K562 (cell line): ENCODE data around the gene PBX1. TPM values are rescaled to one million over a fixed set of nuclear protein-coding genes. Genes with fewer than 3 reads are reported as not detected.

ENCODE experiments used
- ATAC-seq: fragments of 200-7000 bp; cut with Tn5 transposase; 3 replicates; pipeline ENCODE4 v1.9.1; 2020; ENCODE audit warnings: moderate library complexity
- BruUV-seq: library from RNA; stranded (reverse); fragments of 400-500 nt; replicated peaks from 2 replicates; lab custom pipeline; 2021; lab: Mats Ljungman, UMichigan
- CTCF ChIA-PET: fragments of 300-600 bp; formaldehyde crosslinking; extraction: SDS; loops from one replicate; lab custom pipeline; 2021; ENCODE audit warnings: low intra/inter-chr PET ratio; lab: Yijun Ruan, JAX
- POLR2A ChIA-PET: fragments of 300-600, 350-650 bp; sonication (Branson Sonifier 250); formaldehyde crosslinking; extraction: SDS; loops from one replicate; lab custom pipeline; 2021; ENCODE audit warnings: antibody characterized with exemption, inconsistent platforms; lab: Yijun Ruan, JAX
- DNase-seq, 4 experiments: peaks; one replicate each; pipeline versions ENCODE4 v3.0.0 to v3.0.0-alpha.2; 2011 to 2018; ENCODE audit warnings: low spot score in 3 of 4, mixed read lengths in 3 of 4; ENCODE audit errors: extremely low read depth in 1 of 4
- FAIRE-seq: peaks from 2 replicates; lab custom pipeline; 2011; peaks lifted over from hg19 to GRCh38; lab: Jason Lieb, UNC
- H2AFZ ChIP-seq: 2 replicates; pipeline ENCODE4 v1.6.0; 2011; ENCODE audit warnings: low read depth, low read length, control low read depth, inconsistent platforms
- H3K27ac ChIP-seq: fragments of 200-600 bp; 3 replicates; pipeline ENCODE4 v1.8.0; 2011; ENCODE audit warnings: low read depth, mild to moderate bottlenecking, control low read depth, inconsistent platforms, low read length, moderate library complexity, mixed read lengths; ENCODE audit errors: extremely low read depth
- H3K27me3 ChIP-seq, 2 experiments: fragments of 300-600 bp in 1 of 2; 2 replicates in 1 of 2; 3 replicates in 1 of 2; pipeline versions ENCODE4 v1.6.0 to v1.8.0; 2011; ENCODE audit warnings: inconsistent platforms in 2 of 2, low read length in 2 of 2, mild to moderate bottlenecking in 1 of 2, mixed read lengths in 1 of 2, moderate library complexity in 1 of 2; ENCODE audit not compliant: control insufficient read depth in 2 of 2, insufficient read depth in 2 of 2
- H3K36me3 ChIP-seq: fragments of 300-600 bp; 3 replicates; pipeline ENCODE4 v1.8.0; 2011; ENCODE audit warnings: mild to moderate bottlenecking, low read length, inconsistent platforms; ENCODE audit not compliant: control insufficient read depth, insufficient read depth
- H3K4me1 ChIP-seq, 2 experiments: fragments of 200-600 bp in 1 of 2; replicated peaks in 1 of 2; 2 replicates in 1 of 2; 3 replicates in 1 of 2; pipeline versions ENCODE4 v1.5.1 to v1.8.0; 2011; ENCODE audit warnings: inconsistent platforms in 2 of 2, low read length in 2 of 2, mild to moderate bottlenecking in 1 of 2, mixed read lengths in 1 of 2, moderate library complexity in 1 of 2; ENCODE audit not compliant: control insufficient read depth in 2 of 2, insufficient read depth in 2 of 2
- H3K4me2 ChIP-seq: 2 replicates; pipeline ENCODE4 v1.6.1; 2011; ENCODE audit warnings: low read length, control low read depth, inconsistent platforms, mixed read lengths; ENCODE audit not compliant: insufficient read depth
- H3K4me3 ChIP-seq: fragments of 200-600 bp; sonication (generic), shearing (Covaris generic); 2 replicates; pipeline ENCODE4 v1.5.1; 2016; ENCODE audit warnings: control low read depth, inconsistent platforms
- H3K79me2 ChIP-seq: fragments of 200-600 bp; 3 replicates; pipeline ENCODE4 v1.8.0; 2011; ENCODE audit warnings: low read length, inconsistent platforms; ENCODE audit not compliant: control insufficient read depth, insufficient read depth
- H3K9ac ChIP-seq, 2 experiments: 2 replicates each; pipeline versions ENCODE4 v1.6.0 to v1.6.1; 2011; ENCODE audit warnings: low read depth in 2 of 2, low read length in 2 of 2, control low read depth in 1 of 2, inconsistent platforms in 1 of 2, mild to moderate bottlenecking in 1 of 2, mixed read lengths in 1 of 2; ENCODE audit not compliant: insufficient read depth in 1 of 2
- H3K9me1 ChIP-seq: one replicate; pipeline ENCODE4 v1.6.0; 2011; ENCODE audit warnings: inconsistent platforms, mild to moderate bottlenecking, low read length, moderate library complexity; ENCODE audit not compliant: control insufficient read depth, insufficient read depth
- H3K9me3 ChIP-seq: replicated peaks from 2 replicates; pipeline ENCODE4 v1.5.1; 2011; ENCODE audit warnings: low read depth, low read length, inconsistent platforms; ENCODE audit not compliant: control insufficient read depth, insufficient read depth
- H4K20me1 ChIP-seq: replicated peaks from 2 replicates; pipeline ENCODE4 v1.6.1; 2011; ENCODE audit warnings: low read length, inconsistent platforms, mixed read lengths; ENCODE audit not compliant: control insufficient read depth, insufficient read depth
- EWSR1 ChIP-seq: fragments of 450-650 bp; IDR thresholded peaks from 2 replicates; pipeline ENCODE4 v1.6.1; 2018; ENCODE audit warnings: borderline replicate concordance, mild to moderate bottlenecking, low read depth, moderate library complexity; ENCODE audit not compliant: partially characterized antibody
- HDAC8 ChIP-seq: fragments of 450-650 bp; IDR thresholded peaks from 2 replicates; pipeline ENCODE4 v1.6.1; 2016; ENCODE audit warnings: mild to moderate bottlenecking, missing genetic modification characterization, moderate library complexity, missing compliant biosample characterization
- NR4A1 ChIP-seq, 2 experiments: fragments of 250-450 bp in 1 of 2; fragments of 450-650 bp in 1 of 2; sonication (Bioruptor Pico) in 1 of 2; IDR thresholded peaks; 2 replicates each; pipeline versions ENCODE4 v1.4.0 to v1.6.1; 2016 to 2020; ENCODE audit warnings: mild to moderate bottlenecking in 2 of 2, missing compliant biosample characterization in 1 of 2, missing genetic modification characterization in 1 of 2, moderate library complexity in 1 of 2
- RFX1 ChIP-seq: fragments of 450-650 bp; IDR thresholded peaks from 2 replicates; pipeline ENCODE4 v1.6.1; 2016; ENCODE audit warnings: mild to moderate bottlenecking, moderate library complexity
- ZNF143 ChIP-seq: sonication (generic); formaldehyde crosslinking; IDR thresholded peaks from 2 replicates; pipeline ENCODE4 v1.9.0; 2022; ENCODE audit warnings: mild to moderate bottlenecking, missing genetic modification reagents
- WGBS: fragments of 100-300 bp; shearing (Covaris generic); methylation state at CpG from one replicate; pipeline ENCODE4 v1.1.6; 2016; ENCODE audit warnings: low coverage, mixed read lengths; ENCODE audit not compliant: insufficient coverage; ENCODE audit errors: missing lambda C conversion rate; 5-methylcytosine and 5-hydroxymethylcytosine counted together
- in situ Hi-C: fragments of 300-500 bp; cut with MboI; formaldehyde crosslinking; loops from 4 replicates; pipeline ENCODE4 v1.15.0; 2018; ENCODE audit warnings: inconsistent platforms, mixed read lengths
- intact Hi-C: fragments of 100-400 bp; cut with micrococcal nuclease; formaldehyde crosslinking; loops from 2 replicates; pipeline ENCODE4 v1.14.2; 2022
- polyA plus RNA-seq, 8 experiments: library from polyadenylated mRNA; depleted of rRNA in 4 of 8; stranded (reverse) in 5 of 8; unstranded in 3 of 8; fragments of >200 nt; fragmentation: Nextera tagmentation in 2 of 8; fragmentation: Illumina TruSeq in 1 of 8; extraction: Ambion mirVana in 2 of 8; extraction: Trizol in 1 of 8; gene quantifications; 2 replicates each; pipeline versions ENCODE4 v1.2.1 to v1.2.3, GENCODE V29; 2011 to 2014; ENCODE audit warnings: inconsistent platforms in 1 of 8, missing spikeins in 1 of 8
- total RNA-seq, 7 experiments: library from RNA; depleted of rRNA in 6 of 7; stranded (reverse); fragments of >200 nt in 6 of 7; fragmentation: Illumina TruSeq in 2 of 7; extraction: Trizol in 2 of 7; gene quantifications; 2 replicates each; pipeline versions ENCODE4 v1.2.1 to v1.2.3, GENCODE V29; 2011 to 2021; ENCODE audit warnings: low replicate concordance in 1 of 7
- TF ChIP-seq, protein P1 (sequence below): fragments of 200-800 bp; sonication (Bioruptor generic); IDR thresholded peaks from 2 replicates; pipeline ENCODE4 v1.6.1; 2016; ENCODE audit warnings: missing genetic modification characterization, missing compliant biosample characterization
- TF ChIP-seq, protein P2 (sequence below): fragments of 250-450 bp; sonication (Bioruptor Pico); IDR thresholded peaks from 2 replicates; pipeline ENCODE4 v1.4.0; 2020

Gene PBX1
- total and polyA plus RNA-seq, 9 of the 15 experiments (the other 6 are each of a cell fraction or from before 2014, with no cell fraction given) = 0.03 to 0.62 (median 0.17) TPM

DNA sequence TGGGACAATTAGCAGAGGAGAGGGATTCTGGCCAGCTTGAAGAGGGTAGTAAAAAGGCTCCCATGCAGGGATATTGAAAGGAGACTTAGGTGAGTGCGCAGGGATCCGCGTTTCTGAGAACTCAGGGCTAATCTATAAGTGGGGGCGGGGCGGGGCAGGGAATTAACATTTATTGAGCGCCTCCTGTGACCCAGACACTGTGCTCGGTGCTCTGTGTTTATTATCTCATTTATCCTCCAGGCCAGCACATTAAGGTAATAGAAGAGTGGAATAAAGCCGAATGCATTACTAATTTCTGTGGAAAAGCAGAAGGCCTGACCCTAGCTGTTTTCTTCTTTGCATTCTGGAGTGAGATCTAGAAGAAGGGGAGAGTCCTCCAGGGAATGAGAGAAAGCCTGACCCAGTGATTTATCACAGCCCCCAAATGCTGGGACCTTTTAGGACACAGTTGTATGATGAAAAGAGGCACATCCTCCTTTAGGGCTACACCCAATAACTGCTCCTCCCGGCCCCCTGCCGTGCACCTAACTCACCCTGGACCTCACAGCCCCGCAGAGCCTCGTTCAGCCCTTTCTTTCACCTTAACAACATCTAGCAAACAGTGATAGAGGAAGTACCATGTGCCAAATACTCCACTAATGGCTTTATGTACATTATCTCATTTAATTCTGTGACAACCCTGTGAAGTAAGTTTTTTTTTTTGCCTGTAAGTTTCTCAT, 317.6 kb downstream of the PBX1 start (continued):
- TF ChIP-seq NR4A1 (CRISPR knock-in tag; IDR thresholded peaks at IDR 0.05) = no peak
- no peak for TF ChIP-seq NR4A1 (tag; IDR thresholded peaks at IDR 0.05)

DNA sequence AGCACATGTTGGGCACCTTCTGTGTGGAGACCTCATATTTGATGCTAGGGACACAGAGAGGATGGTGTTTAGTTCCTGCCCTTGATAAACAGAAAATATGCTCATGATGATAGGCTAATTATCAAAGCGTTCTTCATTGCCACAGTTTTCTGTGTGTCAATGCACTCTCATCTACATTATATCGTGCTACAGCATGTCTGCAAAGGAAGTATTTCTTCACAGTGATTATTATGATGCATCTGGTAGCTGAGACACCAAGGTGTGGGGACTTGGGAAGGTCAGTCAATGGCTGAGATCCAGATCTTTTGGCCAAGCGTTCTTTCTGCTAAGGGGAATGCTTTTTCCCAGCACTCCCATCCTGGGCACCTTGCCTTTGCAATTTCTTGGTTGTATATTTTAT, 321.2 kb downstream of the PBX1 start:
- no peak overlapping the region for H3K4me2 ChIP-seq
- no peaks in the 10 kb centered on the region for H3K27me3 ChIP-seq
- H3K9me3 ChIP-seq = no peaks in the 10 kb centered on the region
- no peak for TF ChIP-seq EWSR1
- TF ChIP-seq, protein P1, sequence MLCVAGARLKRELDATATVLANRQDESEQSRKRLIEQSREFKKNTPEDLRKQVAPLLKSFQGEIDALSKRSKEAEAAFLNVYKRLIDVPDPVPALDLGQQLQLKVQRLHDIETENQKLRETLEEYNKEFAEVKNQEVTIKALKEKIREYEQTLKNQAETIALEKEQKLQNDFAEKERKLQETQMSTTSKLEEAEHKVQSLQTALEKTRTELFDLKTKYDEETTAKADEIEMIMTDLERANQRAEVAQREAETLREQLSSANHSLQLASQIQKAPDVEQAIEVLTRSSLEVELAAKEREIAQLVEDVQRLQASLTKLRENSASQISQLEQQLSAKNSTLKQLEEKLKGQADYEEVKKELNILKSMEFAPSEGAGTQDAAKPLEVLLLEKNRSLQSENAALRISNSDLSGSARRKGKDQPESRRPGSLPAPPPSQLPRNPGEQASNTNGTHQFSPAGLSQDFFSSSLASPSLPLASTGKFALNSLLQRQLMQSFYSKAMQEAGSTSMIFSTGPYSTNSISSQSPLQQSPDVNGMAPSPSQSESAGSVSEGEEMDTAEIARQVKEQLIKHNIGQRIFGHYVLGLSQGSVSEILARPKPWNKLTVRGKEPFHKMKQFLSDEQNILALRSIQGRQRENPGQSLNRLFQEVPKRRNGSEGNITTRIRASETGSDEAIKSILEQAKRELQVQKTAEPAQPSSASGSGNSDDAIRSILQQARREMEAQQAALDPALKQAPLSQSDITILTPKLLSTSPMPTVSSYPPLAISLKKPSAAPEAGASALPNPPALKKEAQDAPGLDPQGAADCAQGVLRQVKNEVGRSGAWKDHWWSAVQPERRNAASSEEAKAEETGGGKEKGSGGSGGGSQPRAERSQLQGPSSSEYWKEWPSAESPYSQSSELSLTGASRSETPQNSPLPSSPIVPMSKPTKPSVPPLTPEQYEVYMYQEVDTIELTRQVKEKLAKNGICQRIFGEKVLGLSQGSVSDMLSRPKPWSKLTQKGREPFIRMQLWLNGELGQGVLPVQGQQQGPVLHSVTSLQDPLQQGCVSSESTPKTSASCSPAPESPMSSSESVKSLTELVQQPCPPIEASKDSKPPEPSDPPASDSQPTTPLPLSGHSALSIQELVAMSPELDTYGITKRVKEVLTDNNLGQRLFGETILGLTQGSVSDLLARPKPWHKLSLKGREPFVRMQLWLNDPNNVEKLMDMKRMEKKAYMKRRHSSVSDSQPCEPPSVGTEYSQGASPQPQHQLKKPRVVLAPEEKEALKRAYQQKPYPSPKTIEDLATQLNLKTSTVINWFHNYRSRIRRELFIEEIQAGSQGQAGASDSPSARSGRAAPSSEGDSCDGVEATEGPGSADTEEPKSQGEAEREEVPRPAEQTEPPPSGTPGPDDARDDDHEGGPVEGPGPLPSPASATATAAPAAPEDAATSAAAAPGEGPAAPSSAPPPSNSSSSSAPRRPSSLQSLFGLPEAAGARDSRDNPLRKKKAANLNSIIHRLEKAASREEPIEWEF (CRISPR knock-in tag) = no peak
- TF ChIP-seq, protein P2, sequence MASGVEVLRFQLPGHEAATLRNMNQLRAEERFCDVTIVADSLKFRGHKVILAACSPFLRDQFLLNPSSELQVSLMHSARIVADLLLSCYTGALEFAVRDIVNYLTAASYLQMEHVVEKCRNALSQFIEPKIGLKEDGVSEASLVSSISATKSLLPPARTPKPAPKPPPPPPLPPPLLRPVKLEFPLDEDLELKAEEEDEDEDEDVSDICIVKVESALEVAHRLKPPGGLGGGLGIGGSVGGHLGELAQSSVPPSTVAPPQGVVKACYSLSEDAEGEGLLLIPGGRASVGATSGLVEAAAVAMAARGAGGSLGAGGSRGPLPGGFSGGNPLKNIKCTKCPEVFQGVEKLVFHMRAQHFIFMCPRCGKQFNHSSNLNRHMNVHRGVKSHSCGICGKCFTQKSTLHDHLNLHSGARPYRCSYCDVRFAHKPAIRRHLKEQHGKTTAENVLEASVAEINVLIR (CRISPR knock-in tag) = no peak
- no peak for TF ChIP-seq ZNF143 (CRISPR knock-in tag)
- no peak for TF ChIP-seq RFX1
- no peak for TF ChIP-seq HDAC8 (tag)
- intact Hi-C loops = no loop called here
- ATAC-seq = no peak
- no peak for DNase-seq
- H4K20me1 ChIP-seq = no peaks in the 10 kb centered on the region
- BruUV-seq = no TSS peak
- no peak overlapping the region for H3K4me3 ChIP-seq
- no peaks in the 10 kb centered on the region for H3K36me3 ChIP-seq
- 2% methylated on average over 3 of the region's 3 CpGs for WGBS
- CTCF ChIA-PET = no interaction called here
- H2AFZ ChIP-seq = no peak overlapping the region
- H3K9me1 ChIP-seq = no peaks in the 10 kb centered on the region
- H3K4me1 ChIP-seq = no peaks in the 10 kb centered on the region
- FAIRE-seq = no peak
- in situ Hi-C loops = no loop called here
- H3K27ac ChIP-seq = no peak overlapping the region
- POLR2A ChIA-PET = no interaction called here
- no peaks in the 10 kb centered on the region for H3K79me2 ChIP-seq
- H3K9ac ChIP-seq = no peak overlapping the region
